Measurements from ENCODE around the gene NBEAL1. TPM values are rescaled to one million over a fixed set of nuclear protein-coding genes. Genes with fewer than 3 reads are reported as not detected.

The NBEAL1 gene
- total RNA-seq, 1 donor from 2014 or later: 29.0 TPM

- TF ChIP-seq, protein P1, sequence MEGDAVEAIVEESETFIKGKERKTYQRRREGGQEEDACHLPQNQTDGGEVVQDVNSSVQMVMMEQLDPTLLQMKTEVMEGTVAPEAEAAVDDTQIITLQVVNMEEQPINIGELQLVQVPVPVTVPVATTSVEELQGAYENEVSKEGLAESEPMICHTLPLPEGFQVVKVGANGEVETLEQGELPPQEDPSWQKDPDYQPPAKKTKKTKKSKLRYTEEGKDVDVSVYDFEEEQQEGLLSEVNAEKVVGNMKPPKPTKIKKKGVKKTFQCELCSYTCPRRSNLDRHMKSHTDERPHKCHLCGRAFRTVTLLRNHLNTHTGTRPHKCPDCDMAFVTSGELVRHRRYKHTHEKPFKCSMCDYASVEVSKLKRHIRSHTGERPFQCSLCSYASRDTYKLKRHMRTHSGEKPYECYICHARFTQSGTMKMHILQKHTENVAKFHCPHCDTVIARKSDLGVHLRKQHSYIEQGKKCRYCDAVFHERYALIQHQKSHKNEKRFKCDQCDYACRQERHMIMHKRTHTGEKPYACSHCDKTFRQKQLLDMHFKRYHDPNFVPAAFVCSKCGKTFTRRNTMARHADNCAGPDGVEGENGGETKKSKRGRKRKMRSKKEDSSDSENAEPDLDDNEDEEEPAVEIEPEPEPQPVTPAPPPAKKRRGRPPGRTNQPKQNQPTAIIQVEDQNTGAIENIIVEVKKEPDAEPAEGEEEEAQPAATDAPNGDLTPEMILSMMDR (IDR thresholded peaks at IDR 0.05): no peak
- no peak for DNase-seq (ENCODE audit: extremely low spot score, unreplicated experiment)
- Mint-ChIP-seq H3K9me3 (ENCODE audit: unreplicated experiment) (no peaks in the 10 kb centered on the region), H3K4me1 (ENCODE audit: unreplicated experiment) (no peaks in the 10 kb centered on the region), H3K36me3 (ENCODE audit: unreplicated experiment) (peaks cover 40% of the 10 kb centered on the region), H3K27ac (ENCODE audit: unreplicated experiment) (no peak overlapping the region), H3K4me3 (ENCODE audit: unreplicated experiment) (no peak overlapping the region), H3K27me3 (ENCODE audit: unreplicated experiment) (no peaks in the 10 kb centered on the region)
Observed at GRCh38 chr2:203191961-203192360, 177.3 kb downstream of the NBEAL1 start.

DNA sequence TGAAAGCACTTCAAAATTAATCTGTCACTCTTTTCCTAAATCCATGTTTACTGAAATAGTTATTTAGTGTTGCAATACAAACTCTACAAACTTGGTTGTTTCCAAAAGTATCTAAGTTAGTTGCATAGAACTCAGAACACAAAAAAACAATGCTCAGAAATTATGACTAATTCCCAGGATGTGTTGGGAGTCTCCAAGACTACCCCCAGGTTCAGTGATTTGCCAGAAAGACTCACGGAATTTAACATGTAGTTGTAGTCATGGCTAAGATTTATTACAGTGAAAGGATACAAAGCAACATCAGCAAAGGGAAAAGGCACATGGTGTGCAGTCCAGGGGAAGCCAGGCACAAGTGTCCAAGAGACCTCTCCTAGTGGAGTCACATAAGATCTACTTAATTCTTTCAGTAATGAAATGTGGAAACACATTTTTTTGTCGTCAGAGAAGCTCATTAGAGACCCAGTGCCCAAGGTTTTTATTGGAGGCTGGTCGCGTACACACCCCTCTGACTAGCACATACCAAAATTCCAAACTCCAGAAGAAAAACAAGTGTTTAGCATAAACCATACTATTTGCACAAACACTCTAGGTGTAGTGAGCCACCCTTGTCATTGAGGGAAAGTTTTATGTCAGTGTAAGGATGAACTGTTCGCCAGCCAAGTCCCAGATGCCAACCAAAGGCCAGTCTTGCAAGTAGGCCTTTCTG, 180.8 kb downstream of the NBEAL1 start:
- Mint-ChIP-seq H3K27me3 (ENCODE audit: unreplicated experiment) (no peaks in the 10 kb centered on the region), H3K4me3 (ENCODE audit: unreplicated experiment) (no peak overlapping the region), H3K4me1 (ENCODE audit: unreplicated experiment) (no peaks in the 10 kb centered on the region), H3K9me3 (ENCODE audit: unreplicated experiment) (no peaks in the 10 kb centered on the region), H3K27ac (ENCODE audit: unreplicated experiment) (no peak overlapping the region), H3K36me3 (ENCODE audit: unreplicated experiment) (peaks cover 35% of the 10 kb centered on the region)
- DNase-seq (ENCODE audit: extremely low spot score, unreplicated experiment): no peak
- TF ChIP-seq, protein P1 (IDR thresholded peaks at IDR 0.05): no peak

- no peak overlapping the region for H3K27ac Mint-ChIP-seq (ENCODE audit: unreplicated experiment)
- H3K27me3 Mint-ChIP-seq (ENCODE audit: unreplicated experiment): no peaks in the 10 kb centered on the region
- H3K9me3 Mint-ChIP-seq (ENCODE audit: unreplicated experiment): no peaks in the 10 kb centered on the region
- H3K36me3 Mint-ChIP-seq (ENCODE audit: unreplicated experiment): peaks cover 23% of the 10 kb centered on the region
- TF ChIP-seq, protein P1 (IDR thresholded peaks at IDR 0.05): no peak
- H3K4me1 Mint-ChIP-seq (ENCODE audit: unreplicated experiment): no peaks in the 10 kb centered on the region
- DNase-seq (ENCODE audit: extremely low spot score, unreplicated experiment): no peak
- H3K4me3 Mint-ChIP-seq (ENCODE audit: unreplicated experiment): no peak overlapping the region
Observed at GRCh38 chr2:203200866-203201265, 186.2 kb downstream of the NBEAL1 start.

DNA sequence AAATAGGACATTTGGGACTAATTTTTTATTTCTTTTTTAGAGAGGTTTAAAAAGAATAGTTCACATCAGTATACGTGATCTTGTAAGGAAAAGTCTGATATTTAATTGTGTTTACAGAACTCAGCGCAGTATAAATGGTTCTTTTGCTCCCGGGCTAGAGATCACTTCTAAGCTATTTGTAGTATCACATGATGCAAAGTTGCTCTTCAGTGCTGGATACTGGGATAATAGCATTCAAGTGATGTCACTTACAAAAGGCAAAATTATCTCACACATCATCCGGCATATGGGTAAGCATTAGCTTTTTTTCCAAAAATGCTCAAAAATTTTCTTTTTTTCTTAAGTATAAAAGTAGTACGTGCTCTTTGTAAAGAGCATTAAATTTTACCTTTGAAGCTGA, 186.8 kb downstream of the NBEAL1 start:
- no peak for DNase-seq (ENCODE audit: extremely low spot score, unreplicated experiment)
- H3K27ac Mint-ChIP-seq (ENCODE audit: unreplicated experiment): no peak overlapping the region
- no peak overlapping the region for H3K4me3 Mint-ChIP-seq (ENCODE audit: unreplicated experiment)
- peaks cover 26% of the 10 kb centered on the region for H3K36me3 Mint-ChIP-seq (ENCODE audit: unreplicated experiment)
- no peaks in the 10 kb centered on the region for H3K4me1 Mint-ChIP-seq (ENCODE audit: unreplicated experiment)
- no peaks in the 10 kb centered on the region for H3K9me3 Mint-ChIP-seq (ENCODE audit: unreplicated experiment)
- TF ChIP-seq, protein P1 (IDR thresholded peaks at IDR 0.05): no peak
- H3K27me3 Mint-ChIP-seq (ENCODE audit: unreplicated experiment): no peaks in the 10 kb centered on the region

DNA sequence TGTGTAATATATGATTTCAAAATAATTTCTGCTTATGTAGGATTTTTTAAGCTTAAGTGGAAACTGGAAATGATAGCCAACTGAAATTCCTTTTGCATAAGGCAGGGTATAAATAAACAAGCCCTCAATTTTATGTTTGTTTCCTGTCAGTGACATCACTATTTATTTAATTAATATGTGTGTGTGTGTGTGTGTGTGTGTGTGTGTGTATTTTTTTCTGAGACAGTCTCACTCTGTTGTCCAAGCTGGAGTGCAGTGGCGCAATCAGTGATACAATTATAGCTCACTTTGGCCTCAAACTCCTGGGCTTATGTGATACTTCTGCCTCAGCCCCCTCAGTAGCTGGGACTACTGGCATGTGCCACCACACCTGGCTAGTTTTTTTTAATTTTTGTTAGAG, 194.9 kb downstream of the NBEAL1 start:
- H3K4me3 Mint-ChIP-seq (ENCODE audit: unreplicated experiment): no peak overlapping the region
- DNase-seq (ENCODE audit: extremely low spot score, unreplicated experiment): no peak
- no peaks in the 10 kb centered on the region for H3K4me1 Mint-ChIP-seq (ENCODE audit: unreplicated experiment)
- no peaks in the 10 kb centered on the region for H3K9me3 Mint-ChIP-seq (ENCODE audit: unreplicated experiment)
- H3K27ac Mint-ChIP-seq (ENCODE audit: unreplicated experiment): no peak overlapping the region
- H3K27me3 Mint-ChIP-seq (ENCODE audit: unreplicated experiment): no peaks in the 10 kb centered on the region
- peaks cover 27% of the 10 kb centered on the region for H3K36me3 Mint-ChIP-seq (ENCODE audit: unreplicated experiment)
- TF ChIP-seq, protein P1 (IDR thresholded peaks at IDR 0.05): no peak
